ENCODE data around the gene ADAM11. TPM values are rescaled to one million over a fixed set of nuclear protein-coding genes. Genes with fewer than 3 reads are reported as not detected.
A peak's percentile ranks its signal among the peaks of the same experiment; 100 is the strongest.

Gene ADAM11
- total and polyA plus RNA-seq, 8 donors = 0.13 to 4.2 (median 2.7) TPM

- ATAC-seq (peak; percentile 14), DNase-seq (peak in 1 of 4 donors; percentile 75)
- Histone ChIP-seq H3K4me1 (peaks cover 7 to 14% of the 10 kb centered on the region in 2 donors), H3K36me3 (no peaks in the 10 kb centered on the region), H3K4me3 (peak overlapping the region; percentile 14 to 15), H3K27ac (no peak overlapping the region), H3K27me3 (peaks cover 21 to 74% of the 10 kb centered on the region in 2 donors), H3K9me3 (no peaks in the 10 kb centered on the region)
- TF ChIP-seq CTCF (IDR thresholded peaks at IDR 0.05) = no peak
- intact Hi-C loops (cut with DNase I) = no loop called here
These were observed 513 bp downstream of the ADAM11 start for GRCh38 chr17:44759086-44759915.

- no peak for TF ChIP-seq CTCF (IDR thresholded peaks at IDR 0.05)
- peaks cover 7 to 14% of the 10 kb centered on the region in 2 donors for H3K4me1 ChIP-seq
- H3K36me3 ChIP-seq = no peaks in the 10 kb centered on the region
- H3K27me3 ChIP-seq = peaks cover 21 to 74% of the 10 kb centered on the region in 2 donors
- H3K27ac ChIP-seq = no peak overlapping the region
- no peak for ATAC-seq
- H3K9me3 ChIP-seq = no peaks in the 10 kb centered on the region
- no peak overlapping the region for H3K4me3 ChIP-seq
- intact Hi-C loops (cut with DNase I) = no loop called here
- no peak for DNase-seq
These were observed 1.1 kb downstream of the ADAM11 start for GRCh38 chr17:44759916-44760243.

GRCh38 chr17:44760474-44761308 lies 1.9 kb downstream of the ADAM11 start:
- intact Hi-C loops (cut with DNase I) = no loop called here
- peaks cover 21 to 66% of the 10 kb centered on the region in 2 donors for H3K27me3 ChIP-seq

GRCh38 chr17:44761932-44762810 lies 3.4 kb downstream of the ADAM11 start:
- peaks cover 21 to 54% of the 10 kb centered on the region in 2 donors for H3K27me3 ChIP-seq
- peak in 1 of 4 donors; percentile 26 for DNase-seq
- no peaks in the 10 kb centered on the region for H3K36me3 ChIP-seq

More at GRCh38 chr17:44760474-44761308, 1.9 kb downstream of the ADAM11 start:
- TF ChIP-seq CTCF (IDR thresholded peaks at IDR 0.05) = no peak
- Histone ChIP-seq H3K27ac (no peak overlapping the region), H3K4me3 (no peak overlapping the region), H3K9me3 (no peaks in the 10 kb centered on the region), H3K4me1 (peaks cover 7 to 14% of the 10 kb centered on the region in 2 donors), H3K36me3 (no peaks in the 10 kb centered on the region)
- no peak for ATAC-seq
- DNase-seq = peak in 1 of 4 donors; percentile 42

More at GRCh38 chr17:44761932-44762810, 3.4 kb downstream of the ADAM11 start:
- Histone ChIP-seq H3K4me3 (no peak overlapping the region), H3K9me3 (no peaks in the 10 kb centered on the region), H3K27ac (no peak overlapping the region), H3K4me1 (peaks cover 7 to 14% of the 10 kb centered on the region in 2 donors)
- ATAC-seq = no peak
- intact Hi-C loops (cut with DNase I) = no loop called here
- TF ChIP-seq CTCF (IDR thresholded peaks at IDR 0.05) = no peak
